Measurements from ENCODE around the gene SAMD3.

The SAMD3 gene

DNA sequence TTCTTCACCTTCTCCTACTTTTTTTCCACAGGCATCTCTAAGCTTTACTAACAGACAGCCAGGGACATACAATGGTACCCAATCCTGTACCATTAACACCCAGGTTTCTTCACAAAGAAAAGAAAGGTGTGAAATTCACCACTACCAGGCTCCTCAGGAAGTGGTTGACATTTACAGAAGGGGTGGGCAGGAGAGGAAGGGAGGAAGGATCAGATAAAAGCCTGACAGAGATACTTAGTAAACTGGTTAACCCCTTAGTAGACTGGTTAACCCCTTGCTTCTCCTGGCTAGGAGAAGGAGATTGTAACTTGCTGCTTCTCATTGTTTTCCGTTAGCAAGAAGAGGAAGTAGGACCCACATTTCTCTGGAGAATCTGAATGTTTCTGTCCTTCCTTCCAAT is 7.2 kb downstream of the SAMD3 start:
- TF ChIP-seq, protein P1, sequence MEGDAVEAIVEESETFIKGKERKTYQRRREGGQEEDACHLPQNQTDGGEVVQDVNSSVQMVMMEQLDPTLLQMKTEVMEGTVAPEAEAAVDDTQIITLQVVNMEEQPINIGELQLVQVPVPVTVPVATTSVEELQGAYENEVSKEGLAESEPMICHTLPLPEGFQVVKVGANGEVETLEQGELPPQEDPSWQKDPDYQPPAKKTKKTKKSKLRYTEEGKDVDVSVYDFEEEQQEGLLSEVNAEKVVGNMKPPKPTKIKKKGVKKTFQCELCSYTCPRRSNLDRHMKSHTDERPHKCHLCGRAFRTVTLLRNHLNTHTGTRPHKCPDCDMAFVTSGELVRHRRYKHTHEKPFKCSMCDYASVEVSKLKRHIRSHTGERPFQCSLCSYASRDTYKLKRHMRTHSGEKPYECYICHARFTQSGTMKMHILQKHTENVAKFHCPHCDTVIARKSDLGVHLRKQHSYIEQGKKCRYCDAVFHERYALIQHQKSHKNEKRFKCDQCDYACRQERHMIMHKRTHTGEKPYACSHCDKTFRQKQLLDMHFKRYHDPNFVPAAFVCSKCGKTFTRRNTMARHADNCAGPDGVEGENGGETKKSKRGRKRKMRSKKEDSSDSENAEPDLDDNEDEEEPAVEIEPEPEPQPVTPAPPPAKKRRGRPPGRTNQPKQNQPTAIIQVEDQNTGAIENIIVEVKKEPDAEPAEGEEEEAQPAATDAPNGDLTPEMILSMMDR (IDR thresholded peaks at IDR 0.05) = no peak

DNA sequence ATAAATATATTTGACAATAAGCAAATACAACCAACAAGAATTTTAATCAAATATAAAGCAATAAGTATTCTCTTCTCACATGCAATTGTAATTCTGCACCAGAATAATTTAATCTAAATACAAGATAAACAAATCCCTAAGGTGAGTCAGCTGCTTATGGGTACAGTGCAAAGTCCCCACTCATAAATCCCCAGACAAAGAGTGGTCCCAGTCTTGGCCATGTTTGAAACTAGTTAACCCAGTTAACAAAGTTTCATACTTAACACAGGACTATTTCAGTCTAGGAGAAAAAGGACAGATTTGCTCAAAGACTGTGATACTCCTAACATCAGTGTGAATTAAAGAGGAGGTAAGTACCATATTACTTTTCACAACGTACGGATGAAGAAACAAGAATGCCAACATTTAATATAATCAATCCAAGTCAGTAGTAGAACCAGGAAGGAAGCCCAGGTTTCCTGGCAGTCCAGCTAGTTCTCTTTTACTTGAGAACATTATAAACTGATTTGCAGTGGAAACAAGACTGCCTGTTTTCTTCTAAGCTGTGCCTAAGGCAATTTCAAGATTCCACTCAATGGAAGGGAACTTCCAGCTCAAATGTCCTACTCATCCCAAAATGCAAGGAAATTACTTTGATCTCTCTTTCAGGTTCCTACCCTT is 10.4 kb downstream of the SAMD3 start:
- TF ChIP-seq, protein P1 (IDR thresholded peaks at IDR 0.05) = no peak

DNA sequence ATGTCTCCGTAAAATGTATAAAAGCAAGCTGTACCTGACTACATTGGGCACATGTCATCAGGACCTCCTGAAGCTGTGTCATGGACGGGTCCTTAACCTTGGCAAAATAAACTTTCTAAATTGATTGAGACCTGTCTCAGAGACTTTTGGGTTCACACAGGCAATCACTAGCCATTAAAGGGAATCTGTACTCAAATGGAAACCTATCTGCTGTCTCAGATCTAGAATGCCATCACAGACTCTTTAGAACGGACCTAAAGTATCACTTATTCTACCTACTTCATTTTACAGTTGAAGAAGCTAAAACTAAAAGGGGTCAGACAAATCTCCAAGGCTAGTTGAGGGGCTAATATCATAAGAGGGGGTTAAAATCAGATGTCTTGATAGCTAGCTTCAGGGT is 11.1 kb downstream of the SAMD3 start:
- TF ChIP-seq, protein P1 (IDR thresholded peaks at IDR 0.05) = no peak

DNA sequence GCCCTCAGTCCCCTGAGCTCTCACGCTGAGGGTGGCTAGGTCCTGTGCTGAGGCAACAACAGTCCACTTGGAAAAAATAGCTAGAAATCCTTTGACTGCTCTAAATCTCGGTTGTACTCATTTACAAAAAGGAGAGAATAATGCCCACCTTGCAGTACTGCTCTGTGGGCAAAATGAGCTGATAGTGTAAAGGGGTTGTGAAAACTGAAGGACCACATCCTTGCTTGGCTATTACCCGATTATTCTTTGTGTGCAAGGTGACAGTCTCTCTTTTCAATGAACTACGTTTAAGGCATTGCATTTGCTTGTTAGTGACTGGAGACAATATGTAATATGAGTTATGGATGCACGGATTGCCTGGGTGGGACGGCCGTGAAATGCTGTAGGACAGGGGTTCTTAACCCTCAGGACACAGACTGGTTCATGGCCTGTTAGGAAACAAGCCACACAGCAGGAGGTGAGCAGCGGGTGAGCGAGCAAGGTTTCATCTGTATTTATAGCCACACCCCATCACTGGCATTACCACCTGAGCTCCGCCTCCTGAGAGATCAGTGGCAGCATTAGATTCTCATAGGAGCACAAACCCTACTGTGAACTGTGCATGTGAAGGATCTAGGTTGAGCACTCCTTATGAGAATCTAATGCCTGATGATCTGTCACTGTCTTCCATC is 14.6 kb downstream of the SAMD3 start:
- TF ChIP-seq, protein P1 (IDR thresholded peaks at IDR 0.05) = no peak

DNA sequence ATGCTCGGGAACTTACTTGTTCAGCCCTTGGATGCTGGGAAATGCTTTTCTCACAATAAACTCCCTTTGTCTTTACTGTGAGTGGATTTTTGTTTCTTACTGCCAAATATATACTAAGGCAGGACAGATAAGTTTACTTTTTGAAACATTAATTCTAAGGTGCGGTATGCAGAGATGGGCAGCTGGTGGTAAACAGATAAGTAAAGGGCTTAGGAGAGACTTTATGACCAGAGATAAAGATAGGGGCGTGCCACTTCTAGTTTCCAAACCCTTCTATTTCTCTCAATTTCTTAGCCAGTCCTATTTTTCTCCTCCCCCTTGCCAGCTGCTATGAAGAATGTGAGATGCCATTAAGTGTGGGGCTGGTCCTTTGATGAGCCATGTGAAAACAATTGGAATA is 16.3 kb downstream of the SAMD3 start:
- TF ChIP-seq, protein P1 (IDR thresholded peaks at IDR 0.05) = no peak

DNA sequence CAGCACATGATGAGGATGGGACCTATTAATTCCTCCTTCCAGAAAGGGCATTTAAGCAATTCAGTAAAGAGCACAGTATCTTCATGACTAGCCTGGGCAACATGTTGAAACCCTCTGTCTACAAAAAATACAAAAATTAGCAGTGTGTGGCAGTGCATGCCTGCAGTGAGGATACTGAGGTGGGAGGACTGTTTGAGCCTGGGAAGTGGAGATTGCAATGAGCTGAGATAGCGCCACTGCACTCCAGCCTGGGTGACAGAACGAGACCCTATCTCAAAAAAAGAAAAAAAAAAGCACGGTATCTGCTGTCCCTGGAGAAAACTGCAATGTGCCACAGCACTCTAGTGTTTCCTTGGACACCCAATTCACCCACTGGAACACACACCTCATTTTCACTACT is 18.4 kb downstream of the SAMD3 start:
- TF ChIP-seq, protein P1 (IDR thresholded peaks at IDR 0.05) = no peak

DNA sequence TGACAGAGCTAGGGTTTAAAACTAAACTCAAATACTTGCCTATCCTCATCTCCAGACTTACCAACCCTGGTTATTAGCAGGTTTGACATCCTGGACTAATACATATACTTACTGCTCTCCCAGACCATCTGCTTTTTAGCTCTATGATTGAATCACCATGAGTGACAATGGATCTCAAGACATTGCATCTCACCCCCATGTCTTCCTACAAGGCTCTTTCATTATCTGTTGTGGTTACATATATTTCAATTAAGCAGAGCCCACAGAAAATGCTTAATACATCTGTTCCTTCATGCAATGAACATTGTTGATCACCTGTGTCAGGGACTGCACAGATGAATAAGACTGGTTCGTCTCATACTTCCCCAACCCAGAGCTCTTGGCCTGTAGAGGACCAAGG is 19.4 kb downstream of the SAMD3 start:
- TF ChIP-seq, protein P1 (IDR thresholded peaks at IDR 0.05) = no peak
